GM21367 (cell line): Measurements from ENCODE around the gene SEC63.
"Not testable (repeated sequence)": the region's sequence is repeated elsewhere in the genome, so short reads cannot be mapped to it uniquely, and the experiment has no call there.

Source experiments
- ATAC-seq: cut with Tn5 transposase; IDR thresholded peaks from one replicate; pipeline ENCODE4 v1.9.1; 2021; ENCODE audit not compliant: unreplicated experiment

SEC63 gene

GRCh38 chr6:107973594-107973993, 15.6 kb upstream of the SEC63 start:
- ATAC-seq: no peak

GRCh38 chr6:107972413-107973096, 14.5 kb upstream of the SEC63 start:
- ATAC-seq: no peak

GRCh38 chr6:107971181-107971580, 13.2 kb upstream of the SEC63 start:
- ATAC-seq: no peak

GRCh38 chr6:107970255-107970654, 12.2 kb upstream of the SEC63 start:
- no peak for ATAC-seq

GRCh38 chr6:107968081-107968480, 10.1 kb upstream of the SEC63 start:
- no peak for ATAC-seq

GRCh38 chr6:107965746-107966145, 7.7 kb upstream of the SEC63 start:
- ATAC-seq: no peak

- no peak for ATAC-seq
Observed at GRCh38 chr6:107962723-107963122, 4.7 kb upstream of the SEC63 start.

- no peak for ATAC-seq
Observed at GRCh38 chr6:107959392-107959791, 1.4 kb upstream of the SEC63 start.

- ATAC-seq: not testable (repeated sequence)
Observed at GRCh38 chr6:107958689-107959362, 818 bp upstream of the SEC63 start.

GRCh38 chr6:107957308-107957908, 600 bp downstream of the SEC63 start:
- peak; percentile 29 for ATAC-seq

- ATAC-seq: no peak
Observed at GRCh38 chr6:107956586-107957307, 1.3 kb downstream of the SEC63 start.

- ATAC-seq: no peak
Observed at GRCh38 chr6:107956181-107956580, 1.8 kb downstream of the SEC63 start.

GRCh38 chr6:107953858-107954414, 4.1 kb downstream of the SEC63 start:
- not testable (repeated sequence) for ATAC-seq

- no peak for ATAC-seq
Observed at GRCh38 chr6:107943626-107944439, 14.2 kb downstream of the SEC63 start.

- no peak for ATAC-seq
Observed at GRCh38 chr6:107942142-107942541, 15.9 kb downstream of the SEC63 start.

GRCh38 chr6:107941627-107942026, 16.4 kb downstream of the SEC63 start:
- ATAC-seq: no peak

- ATAC-seq: no peak
Observed at GRCh38 chr6:107941199-107941598, 16.8 kb downstream of the SEC63 start.

- ATAC-seq: not testable (repeated sequence)
Observed at GRCh38 chr6:107936910-107937292, 21.1 kb downstream of the SEC63 start.

GRCh38 chr6:107936162-107936909, 21.7 kb downstream of the SEC63 start:
- ATAC-seq: no peak

GRCh38 chr6:107934229-107934628, 23.8 kb downstream of the SEC63 start:
- ATAC-seq: not testable (repeated sequence)
